HepG2 (cell line): Measurements from ENCODE around the gene CLN6. TPM values are rescaled to one million over a fixed set of nuclear protein-coding genes. Genes with fewer than 3 reads are reported as not detected.

ENCODE experiments used
- CCAR2 ChIP-seq: fragments of 200-400 bp; formaldehyde crosslinking; optimal IDR thresholded peaks from 2 replicates; pipeline ENCODE3; 2018; ENCODE audit warnings: low read depth, mild to moderate bottlenecking, low read length, moderate library complexity
- CEBPZ ChIP-seq: IDR thresholded peaks from 2 replicates; pipeline ENCODE4 v1.6.1; 2012; ENCODE audit warnings: low read length, improper control_type of control experiment
- CREB1 ChIP-seq, 2 experiments: fragments of 450-650 bp in 1 of 2; IDR thresholded peaks; 2 replicates each; pipeline ENCODE4 v1.6.1; 2016 to 2017; ENCODE audit warnings: control low read depth in 1 of 2, mild to moderate bottlenecking in 1 of 2, missing compliant biosample characterization in 1 of 2, missing genetic modification characterization in 1 of 2
- ETV5 ChIP-seq: IDR thresholded peaks from 2 replicates; pipeline ENCODE4 v1.6.1; 2018; ENCODE audit warnings: missing biosample characterization, missing genetic modification reagents, inconsistent platforms, borderline replicate concordance
- GMEB2 ChIP-seq: IDR thresholded peaks from 2 replicates; pipeline ENCODE4 v1.6.1; 2016; ENCODE audit warnings: missing biosample characterization, missing genetic modification reagents, low read depth
- HIC2 ChIP-seq: sonication (generic); formaldehyde crosslinking; IDR thresholded peaks from 2 replicates; pipeline ENCODE4 v1.9.0; 2022; ENCODE audit warnings: low read depth, missing genetic modification reagents
- MXD4 ChIP-seq: IDR thresholded peaks from 2 replicates; pipeline ENCODE4 v1.6.1; 2016; ENCODE audit warnings: mild to moderate bottlenecking, missing biosample characterization, missing genetic modification reagents
- NCOA2 ChIP-seq: sonication (generic); formaldehyde crosslinking; IDR thresholded peaks from 2 replicates; pipeline ENCODE4 v1.8.0; 2022; ENCODE audit warnings: inconsistent platforms
- NFYC ChIP-seq: IDR thresholded peaks from 2 replicates; pipeline ENCODE4 v1.6.1; 2016; ENCODE audit warnings: missing genetic modification reagents, missing compliant biosample characterization
- NR2C2 ChIP-seq: sonication (generic); formaldehyde crosslinking; IDR thresholded peaks from 2 replicates; pipeline ENCODE4 v1.4.0; 2020; ENCODE audit warnings: missing genetic modification reagents, mild to moderate bottlenecking, moderate library complexity, borderline replicate concordance
- RXRB ChIP-seq: IDR thresholded peaks from 2 replicates; pipeline ENCODE4 v1.6.1; 2016; ENCODE audit warnings: borderline replicate concordance, missing genetic modification reagents, missing compliant biosample characterization
- SP4 ChIP-seq: sonication (generic); formaldehyde crosslinking; IDR thresholded peaks from 2 replicates; pipeline ENCODE4 v1.8.1; 2023; ENCODE audit warnings: mild to moderate bottlenecking, missing genetic modification reagents
- SSRP1 ChIP-seq: IDR thresholded peaks from 2 replicates; pipeline ENCODE4 v1.6.1; 2016; ENCODE audit warnings: control low read depth
- TEAD3 ChIP-seq: optimal IDR thresholded peaks from 2 replicates; pipeline ENCODE3; 2016; ENCODE audit warnings: borderline replicate concordance
- ZEB1 ChIP-seq: IDR thresholded peaks from 2 replicates; pipeline ENCODE4 v1.6.1; 2012; ENCODE audit warnings: mild to moderate bottlenecking, low read depth, inconsistent platforms; ENCODE audit not compliant: insufficient replicate concordance
- ZMYM4 ChIP-seq: sonication (generic); formaldehyde crosslinking; IDR thresholded peaks from 2 replicates; pipeline ENCODE4 v1.8.1; 2023; ENCODE audit warnings: mild to moderate bottlenecking, missing genetic modification reagents
- ZNF256 ChIP-seq: sonication (generic); formaldehyde crosslinking; conservative IDR thresholded peaks from 2 replicates; pipeline ENCODE4 v1.4.0; 2020; ENCODE audit warnings: missing genetic modification reagents
- ZNF33A ChIP-seq: sonication (generic); formaldehyde crosslinking; IDR thresholded peaks from 2 replicates; pipeline ENCODE4 v1.5.1; 2020; ENCODE audit warnings: missing genetic modification reagents, mild to moderate bottlenecking, moderate library complexity, borderline replicate concordance
- ZNF503 ChIP-seq: sonication (generic); formaldehyde crosslinking; IDR thresholded peaks from 2 replicates; pipeline ENCODE4 v1.4.0; 2020; ENCODE audit warnings: missing genetic modification reagents
- ZNF7 ChIP-seq: IDR thresholded peaks from 2 replicates; pipeline ENCODE4 v1.6.1; 2016; ENCODE audit warnings: missing biosample characterization, missing genetic modification reagents
- ZNF740 ChIP-seq: sonication (generic); formaldehyde crosslinking; IDR thresholded peaks from 2 replicates; pipeline ENCODE4 v1.4.0; 2020; ENCODE audit warnings: missing genetic modification reagents
- ZNF768 ChIP-seq: sonication (generic); formaldehyde crosslinking; IDR thresholded peaks from 2 replicates; pipeline ENCODE4 v1.4.0; 2020; ENCODE audit warnings: missing genetic modification reagents
- polyA plus RNA-seq, 8 experiments: library from polyadenylated mRNA; depleted of rRNA in 3 of 8; stranded (reverse) in 7 of 8; unstranded in 1 of 8; fragments of >200 nt; fragmentation: Illumina TruSeq in 4 of 8; extraction: Trizol in 4 of 8; gene quantifications; 2 replicates each; pipeline versions ENCODE4 v1.2.1 to v1.2.3, GENCODE V29; 2011 to 2016; ENCODE audit warnings: low read depth in 4 of 8, missing spikeins in 1 of 8, mixed read lengths in 1 of 8; ENCODE audit not compliant: insufficient read depth in 1 of 8
- total RNA-seq, 5 experiments: library from RNA; depleted of rRNA; stranded (reverse); fragments of >200 nt; fragmentation: Illumina TruSeq; extraction: Trizol; gene quantifications; 2 replicates each; pipeline ENCODE4 v1.2.3, GENCODE V29; 2016; ENCODE audit warnings: low read depth in 1 of 5

CLN6 gene
- total and polyA plus RNA-seq, 2 of the 13 experiments (the other 11 are each of a cell fraction or from before 2014, with no cell fraction given), result 24.9 to 27.1 TPM

- no peak for TF ChIP-seq ZNF503 (CRISPR knock-in tag)
- peak; percentile 57 for TF ChIP-seq TEAD3
- TF ChIP-seq NFYC (CRISPR knock-in tag), result no peak
- no peak for TF ChIP-seq ZNF256
- peak; percentile 50; the same call in 1 of the 2 replicates for TF ChIP-seq RXRB (CRISPR knock-in tag)
- no peak for TF ChIP-seq HIC2 (CRISPR knock-in tag)
- no peak for TF ChIP-seq GMEB2 (CRISPR knock-in tag)
- no peak for TF ChIP-seq ZNF7 (CRISPR knock-in tag)
- peak; percentile 38; the same call in 1 of the 2 replicates for TF ChIP-seq CREB1 (IDR thresholded peaks at IDR 0.05)
- peak; percentile 53; the same call in 1 of the 2 replicates for TF ChIP-seq CREB1 (CRISPR knock-in tag; IDR thresholded peaks at IDR 0.05)
- TF ChIP-seq ZMYM4 (CRISPR knock-in tag), result 0 out of 2 replicates have a peak, but pooled peaks have one; percentile 22
- no peak for TF ChIP-seq ZNF740
- TF ChIP-seq ETV5 (CRISPR knock-in tag), result peak; percentile 39; the same call in 1 of the 2 replicates
- no peak for TF ChIP-seq CCAR2
- no peak for TF ChIP-seq ZNF768
- TF ChIP-seq NR2C2 (CRISPR knock-in tag), result no peak
- TF ChIP-seq CEBPZ, result no peak
- no peak for TF ChIP-seq MXD4 (CRISPR knock-in tag)
- TF ChIP-seq ZNF33A (CRISPR knock-in tag), result no peak
- TF ChIP-seq NCOA2 (CRISPR knock-in tag), result 0 out of 2 replicates have a peak, but pooled peaks have one; percentile 18
- peak; percentile 37 for TF ChIP-seq ZEB1
- TF ChIP-seq SP4, result no peak
- TF ChIP-seq SSRP1 (CRISPR knock-in tag), result 0 out of 2 replicates have a peak, but pooled peaks have one; percentile 44
These were observed 45.7 kb upstream of the CLN6 start (continued) for GRCh38 chr15:68275165-68275746.
